GM23338 (cell line): ENCODE results near the gene ERMARD. TPM values are rescaled to one million over a fixed set of nuclear protein-coding genes. Genes with fewer than 3 reads are reported as not detected.

Experiments
- ATAC-seq: fragments of 200-7000 bp; cut with Tn5 transposase; 3 replicates; pipeline ENCODE4 v1.9.1; 2020
- DNase-seq: peaks from one replicate; pipeline ENCODE4 v3.0.0-alpha.2; 2015; ENCODE audit warnings: low spot score
- H2AFZ ChIP-seq: fragments of 200-600 bp; sonication (generic); 2 replicates; pipeline ENCODE4 v1.8.0; 2016; ENCODE audit warnings: antibody characterized with exemption, mild to moderate bottlenecking, moderate library complexity
- H3F3A ChIP-seq: fragments of 200-600 bp; sonication (generic); replicated peaks from 2 replicates; pipeline ENCODE4 v1.8.0; 2017; ENCODE audit warnings: antibody characterized with exemption, mixed run types, low read depth
- H3K27ac ChIP-seq: fragments of 200-600 bp; sonication (generic); 2 replicates; pipeline ENCODE4 v1.6.1; 2016; ENCODE audit warnings: low read depth
- H3K27me3 ChIP-seq: fragments of 200-600 bp; sonication (generic); 2 replicates; pipeline ENCODE4 v1.8.0; 2016; ENCODE audit warnings: mild to moderate bottlenecking, mixed run types, moderate library complexity; ENCODE audit not compliant: insufficient read depth
- H3K36me3 ChIP-seq: fragments of 200-600 bp; sonication (generic); 2 replicates; pipeline ENCODE4 v1.8.0; 2016; ENCODE audit warnings: mild to moderate bottlenecking; ENCODE audit not compliant: insufficient read depth
- H3K4me1 ChIP-seq: fragments of 200-600 bp; sonication (generic); 2 replicates; pipeline ENCODE4 v1.8.0; 2016; ENCODE audit warnings: mild to moderate bottlenecking, moderate library complexity; ENCODE audit not compliant: insufficient read depth
- H3K4me2 ChIP-seq: fragments of 200-600 bp; sonication (generic); 2 replicates; pipeline ENCODE4 v1.7.1; 2017; ENCODE audit warnings: mixed run types
- H3K4me3 ChIP-seq: fragments of 200-600 bp; sonication (generic); 2 replicates; pipeline ENCODE4 v1.6.1; 2016; ENCODE audit warnings: mixed run types
- H3K79me2 ChIP-seq: fragments of 200-600 bp; sonication (generic); replicated peaks from 2 replicates; pipeline ENCODE4 v1.8.0; 2017; ENCODE audit warnings: mild to moderate bottlenecking; ENCODE audit not compliant: insufficient read depth
- H3K9me2 ChIP-seq: fragments of 200-600 bp; sonication (generic); 2 replicates; pipeline ENCODE4 v1.8.0; 2017; ENCODE audit not compliant: insufficient read depth
- H4K20me1 ChIP-seq: fragments of 200-600 bp; sonication (generic); replicated peaks from 2 replicates; pipeline ENCODE4 v1.8.0; 2017; ENCODE audit warnings: mild to moderate bottlenecking; ENCODE audit not compliant: insufficient read depth
- H3K27ac Mint-ChIP-seq: 2 replicates; pipeline ENCODE4 v1.8.0; 2020; ENCODE audit warnings: inconsistent platforms, mild to moderate bottlenecking, moderate library complexity, mixed read lengths
- H3K27me3 Mint-ChIP-seq: 3 replicates; pipeline ENCODE4 v1.8.0; 2022; ENCODE audit warnings: low read depth, mild to moderate bottlenecking, moderate library complexity, mixed read lengths, inconsistent platforms; ENCODE audit not compliant: insufficient read depth, poor library complexity
- H3K36me3 Mint-ChIP-seq: 3 replicates; pipeline ENCODE4 v1.8.0; 2021; ENCODE audit warnings: low read depth, mild to moderate bottlenecking, inconsistent platforms, moderate library complexity, mixed read lengths
- H3K4me1 Mint-ChIP-seq: 3 replicates; pipeline ENCODE4 v1.8.0; 2020; ENCODE audit warnings: mild to moderate bottlenecking, inconsistent platforms, mixed read lengths
- H3K4me3 Mint-ChIP-seq: 3 replicates; pipeline ENCODE4 v1.8.0; 2021; ENCODE audit warnings: moderate library complexity, mild to moderate bottlenecking, inconsistent platforms, mixed read lengths
- H3K9me3 Mint-ChIP-seq: 3 replicates; pipeline ENCODE4 v1.8.0; 2020; ENCODE audit warnings: moderate library complexity, mild to moderate bottlenecking, inconsistent platforms, mixed read lengths
- CREB1 ChIP-seq: fragments of 250-450 bp; sonication (Bioruptor Pico); IDR thresholded peaks from 2 replicates; pipeline ENCODE4 v1.5.0; 2020; ENCODE audit warnings: low read depth, mild to moderate bottlenecking, moderate library complexity
- ETS1 ChIP-seq: IDR thresholded peaks from 2 replicates; pipeline ENCODE4 v1.6.1; 2016; ENCODE audit warnings: antibody characterized with exemption
- EZH2 ChIP-seq: fragments of 200-600 bp; sonication (generic); IDR thresholded peaks from one replicate; pipeline ENCODE4 v1.8.0; 2017; ENCODE audit warnings: antibody characterized with exemption, mild to moderate bottlenecking, low read depth; ENCODE audit not compliant: unreplicated experiment
- JUNB ChIP-seq: IDR thresholded peaks from one replicate; pipeline ENCODE4 v1.6.1; 2016; ENCODE audit warnings: antibody characterized with exemption; ENCODE audit not compliant: unreplicated experiment
- POLR2AphosphoS5 ChIP-seq: IDR thresholded peaks from 2 replicates; pipeline ENCODE4 v1.6.1; 2016; ENCODE audit warnings: antibody characterized with exemption, low read depth
- REST ChIP-seq: IDR thresholded peaks from one replicate; pipeline ENCODE4 v1.6.1; 2018; ENCODE audit warnings: antibody characterized with exemption; ENCODE audit not compliant: unreplicated experiment
- ZNF114 ChIP-seq: fragments of 250-450 bp; sonication (Bioruptor Pico); IDR thresholded peaks from 2 replicates; pipeline ENCODE4 v1.5.0; 2020; ENCODE audit warnings: mild to moderate bottlenecking, moderate library complexity
- ZNF331 ChIP-seq: fragments of 250-450 bp; sonication (Bioruptor Pico); IDR thresholded peaks from 2 replicates; pipeline ENCODE4 v1.5.0; 2020; ENCODE audit warnings: low read depth, mild to moderate bottlenecking, moderate library complexity
- ZNF462 ChIP-seq: fragments of 250-450 bp; sonication (Bioruptor Pico); IDR thresholded peaks from 2 replicates; pipeline ENCODE4 v1.5.0; 2020; ENCODE audit warnings: mild to moderate bottlenecking, moderate library complexity
- polyA plus RNA-seq: library from polyadenylated mRNA; unstranded; fragments of >200 nt; fragmentation: Nextera tagmentation; extraction: Ambion mirVana; gene quantifications from 2 replicates; pipeline ENCODE4 v1.2.1, GENCODE V29; 2016
- total RNA-seq: library from RNA; depleted of rRNA; stranded (reverse); fragments of >200 nt; shearing (Covaris generic); gene quantifications from 2 replicates; pipeline ENCODE4 v1.2.3, GENCODE V29; 2014

The ERMARD gene
- total and polyA plus RNA-seq, 2 experiments from 2014 or later: 7.6 to 8.6 TPM

GRCh38 chr6:169792306-169793015 is 41.0 kb downstream of the ERMARD start:
- no peaks in the 10 kb centered on the region for H3K4me1 ChIP-seq
- no peak overlapping the region for H2AFZ ChIP-seq
- Mint-ChIP-seq H3K4me3 (no peak overlapping the region), H3K27me3 (peaks cover 14% of the 10 kb centered on the region), H3K36me3 (no peaks in the 10 kb centered on the region), H3K9me3 (no peaks in the 10 kb centered on the region), H3K4me1 (peaks cover 10% of the 10 kb centered on the region; the same call in 2 of the 3 replicates), H3K27ac (no peak overlapping the region)
- no peaks in the 10 kb centered on the region for H3K36me3 ChIP-seq
- H3K27ac ChIP-seq: no peak overlapping the region
- H4K20me1 ChIP-seq: no peaks in the 10 kb centered on the region
- H3F3A ChIP-seq: no peaks in the 10 kb centered on the region
- ATAC-seq: no peak
- H3K9me2 ChIP-seq: no peaks in the 10 kb centered on the region
- TF ChIP-seq REST: no peak
- TF ChIP-seq POLR2AphosphoS5: no peak
- no peak for TF ChIP-seq ETS1
- H3K4me3 ChIP-seq: no peak overlapping the region
- no peaks in the 10 kb centered on the region for H3K79me2 ChIP-seq
- H3K27me3 ChIP-seq: peaks cover 10% of the 10 kb centered on the region
- H3K4me2 ChIP-seq: no peak overlapping the region
- DNase-seq: no peak

GRCh38 chr6:169793408-169793807 is 42.0 kb downstream of the ERMARD start:
- ATAC-seq (no peak), DNase-seq (no peak)
- Mint-ChIP-seq H3K27me3 (peaks cover 14% of the 10 kb centered on the region), H3K4me1 (peaks cover 10% of the 10 kb centered on the region; the same call in 2 of the 3 replicates), H3K4me3 (no peak overlapping the region), H3K36me3 (no peaks in the 10 kb centered on the region), H3K27ac (no peak overlapping the region), H3K9me3 (no peaks in the 10 kb centered on the region)
- no peaks in the 10 kb centered on the region for H3K36me3 ChIP-seq
- H3K27ac ChIP-seq: no peak overlapping the region
- H3F3A ChIP-seq: no peaks in the 10 kb centered on the region
- no peak overlapping the region for H3K4me3 ChIP-seq
- no peaks in the 10 kb centered on the region for H3K4me1 ChIP-seq
- H3K27me3 ChIP-seq: peaks cover 10% of the 10 kb centered on the region
- H4K20me1 ChIP-seq: no peaks in the 10 kb centered on the region
- H3K4me2 ChIP-seq: no peak overlapping the region
- no peak overlapping the region for H2AFZ ChIP-seq
- H3K79me2 ChIP-seq: no peaks in the 10 kb centered on the region
- H3K9me2 ChIP-seq: no peaks in the 10 kb centered on the region
- TF ChIP-seq POLR2AphosphoS5 (no peak), ETS1 (no peak), JUNB (no peak), ZNF331 (no peak), ZNF114 (no peak), ZNF462 (no peak), CREB1 (CRISPR knock-in tag) (no peak), EZH2 (no peak)
